AG04449 (cell line): ENCODE data around the gene ZBTB49.
"Not testable (repeated sequence)": the region's sequence is repeated elsewhere in the genome, so short reads cannot be mapped to it uniquely, and the experiment has no call there.

ENCODE experiments used
- CTCF ChIA-PET: fragments of 350-600 bp; formaldehyde crosslinking; extraction: SDS; loops from one replicate; lab custom pipeline; 2021; ENCODE audit warnings: antibody characterized with exemption; lab: Yijun Ruan, JAX
- POLR2A ChIA-PET: fragments of 400-600, 350-600 bp; formaldehyde crosslinking; extraction: SDS; loops from one replicate; lab custom pipeline; 2020; ENCODE audit warnings: antibody characterized with exemption, inconsistent platforms; lab: Yijun Ruan, JAX
- DNase-seq: peaks from one replicate; pipeline ENCODE4 v3.0.0-alpha.2; 2010; ENCODE audit warnings: low read depth, low spot score
- H3K4me3 ChIP-seq: 2 replicates; pipeline ENCODE4 v1.5.1; 2011; ENCODE audit warnings: low read depth, mild to moderate bottlenecking, control low read depth, low read length
- CTCF ChIP-seq: IDR thresholded peaks from one replicate; pipeline ENCODE4 v1.5.1; 2011; ENCODE audit warnings: mild to moderate bottlenecking, moderate library complexity, low read length, control low read depth, inconsistent platforms; ENCODE audit not compliant: insufficient read depth; ENCODE audit errors: missing control alignments

The ZBTB49 gene

GRCh38 chr4:4347585-4347984, 57.5 kb downstream of the ZBTB49 start:
- no peak for TF ChIP-seq CTCF
- POLR2A ChIA-PET = no interaction called here
- no peak for DNase-seq
- CTCF ChIA-PET = interaction anchor here (1.0 kb wide), 1 partner anchor 34 kb away, joined by 3 read pairs; no protein-coding TSS in a partner anchor
- no peak overlapping the region for H3K4me3 ChIP-seq

GRCh38 chr4:4348585-4348984, 58.5 kb downstream of the ZBTB49 start:
- H3K4me3 ChIP-seq, POLR2A ChIA-PET, DNase-seq: not testable (repeated sequence)
- CTCF ChIA-PET = interaction anchor here (0.7 to 1.4 kb wide), 2 partner anchors 10 to 93 kb away, joined by 3 read pairs; no protein-coding TSS in a partner anchor

DNA sequence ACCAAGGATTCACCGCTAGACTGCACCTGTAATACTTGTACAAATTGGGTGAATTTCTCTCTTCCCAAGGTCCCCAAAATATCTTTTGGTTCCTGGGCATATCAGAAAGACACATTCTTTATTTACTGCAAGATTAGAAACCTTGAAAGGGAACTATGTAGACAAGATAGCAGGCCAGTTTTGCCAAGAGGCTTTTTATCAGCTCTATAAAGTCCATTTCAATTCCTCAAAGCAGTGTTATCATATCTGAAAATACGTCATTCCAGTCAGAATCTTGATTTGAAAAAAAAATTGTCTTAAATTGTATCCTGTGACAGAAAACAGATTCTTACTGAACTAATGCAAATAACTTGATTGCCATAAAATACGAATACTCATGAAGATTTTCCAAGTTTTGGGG, 59.8 kb downstream of the ZBTB49 start:
- no peak overlapping the region for H3K4me3 ChIP-seq
- ChIA-PET POLR2A (no interaction called here), CTCF (interaction anchor here (1.4 kb wide), 1 partner anchor 11 kb away, joined by 3 read pairs; no protein-coding TSS in a partner anchor)
- DNase-seq = no peak
- TF ChIP-seq CTCF = no peak

- no peak for DNase-seq
- no peak overlapping the region for H3K4me3 ChIP-seq
- ChIA-PET CTCF (no interaction called here), POLR2A (no interaction called here)
- no peak for TF ChIP-seq CTCF
Observed at GRCh38 chr4:4350909-4351308, 60.9 kb downstream of the ZBTB49 start.

DNA sequence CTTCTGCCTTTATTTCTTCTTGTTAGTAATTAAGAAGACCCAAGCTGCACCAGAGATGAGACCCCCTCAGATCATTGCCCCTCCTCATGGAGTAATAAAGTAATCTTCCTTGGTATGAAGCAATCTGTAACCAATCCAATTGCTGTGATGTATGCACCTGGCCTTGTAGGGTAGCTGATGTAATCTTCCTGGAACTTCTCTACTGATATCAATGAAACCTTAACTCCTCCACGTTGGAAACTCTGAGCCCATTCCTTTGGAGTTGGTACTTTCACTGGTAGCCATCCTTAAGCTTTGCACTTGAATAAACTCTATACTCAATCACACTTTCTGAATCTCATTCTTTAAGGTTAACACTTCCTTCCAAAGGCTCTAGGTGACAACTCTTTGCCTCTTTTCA, 65.3 kb downstream of the ZBTB49 start:
- TF ChIP-seq CTCF = no peak
- POLR2A ChIA-PET = no interaction called here
- no peak for DNase-seq
- CTCF ChIA-PET = interaction anchor here (0.8 to 2.2 kb wide), 3 partner anchors 9 to 95 kb away, joined by 3 to 7 read pairs (median 4); no protein-coding TSS in a partner anchor
- H3K4me3 ChIP-seq = no peak overlapping the region

GRCh38 chr4:4356106-4357041, 66.3 kb downstream of the ZBTB49 start:
- CTCF ChIA-PET = interaction anchor here (0.8 to 1.4 kb wide), 3 partner anchors 23 to 104 kb away, joined by 3 to 4 read pairs (median 4); no protein-coding TSS in a partner anchor
- no peak for DNase-seq
- POLR2A ChIA-PET = no interaction called here
- no peak overlapping the region for H3K4me3 ChIP-seq
- TF ChIP-seq CTCF = no peak
